SU-DHL-6 (cell line): ENCODE measurements around the gene OXNAD1.

Experiments used
- H2AFZ ChIP-seq: fragments of 200-600 bp; sonication (generic); 2 replicates; pipeline ENCODE4 v1.6.1; 2014; ENCODE audit warnings: low read depth, mild to moderate bottlenecking, moderate library complexity, mixed read lengths, antibody characterized with exemption, low read length; ENCODE audit not compliant: severe bottlenecking
- H3F3A ChIP-seq: fragments of 200-600 bp; shearing (Covaris generic); 2 replicates; pipeline ENCODE4 v1.6.0; 2016; ENCODE audit warnings: antibody characterized with exemption, mild to moderate bottlenecking; ENCODE audit not compliant: insufficient read depth
- H3K27ac ChIP-seq: fragments of 200-600 bp; sonication (generic); 2 replicates; pipeline ENCODE4 v1.5.1; 2016; ENCODE audit warnings: low read depth, mild to moderate bottlenecking, low read length, moderate library complexity, mixed read lengths
- H3K27me3 ChIP-seq: fragments of 200-600 bp; sonication (generic), shearing (Covaris generic); 2 replicates; pipeline ENCODE4 v1.6.0; 2014; ENCODE audit warnings: mild to moderate bottlenecking, low read length
- H3K36me3 ChIP-seq: fragments of 200-600 bp; sonication (generic); 2 replicates; pipeline ENCODE4 v1.6.1; 2014; ENCODE audit warnings: mild to moderate bottlenecking, low read length, mixed read lengths
- H3K4me2 ChIP-seq: fragments of 300-600, 200-600 bp; shearing (Covaris generic), sonication (generic); 2 replicates; pipeline ENCODE4 v1.6.0; 2014; ENCODE audit warnings: low read length, low read depth, mild to moderate bottlenecking; ENCODE audit not compliant: poor library complexity, severe bottlenecking
- H3K4me3 ChIP-seq: fragments of 200-600 bp; sonication (generic); 2 replicates; pipeline ENCODE4 v1.5.1; 2014; ENCODE audit warnings: antibody characterized with exemption, low read length, mild to moderate bottlenecking, mixed read lengths; ENCODE audit not compliant: insufficient read depth, poor library complexity, severe bottlenecking
- H3K79me2 ChIP-seq: fragments of 200-600 bp; sonication (generic); 2 replicates; pipeline ENCODE4 v1.6.1; 2014; ENCODE audit warnings: mild to moderate bottlenecking, low read length, moderate library complexity; ENCODE audit not compliant: insufficient read depth
- H3K9ac ChIP-seq: fragments of 200-600 bp; sonication (generic); 2 replicates; pipeline ENCODE4 v1.7.0; 2014; ENCODE audit warnings: mild to moderate bottlenecking, low read length
- H3K9me2 ChIP-seq: fragments of 200-600 bp; sonication (generic); replicated peaks from 2 replicates; pipeline ENCODE4 v1.6.1; 2014; ENCODE audit warnings: low read length; ENCODE audit not compliant: insufficient read depth
- H3K9me3 ChIP-seq: fragments of 200-600 bp; sonication (generic); 2 replicates; pipeline ENCODE4 v1.6.1; 2014; ENCODE audit warnings: low read length, mixed read lengths; ENCODE audit not compliant: insufficient read depth
- H4K20me1 ChIP-seq: fragments of 200-600 bp; sonication (generic); 2 replicates; pipeline ENCODE4 v1.6.1; 2014; ENCODE audit warnings: low read depth, mild to moderate bottlenecking, antibody characterized with exemption, low read length, moderate library complexity, mixed read lengths
- CTCF ChIP-seq: fragments of 200-600 bp; sonication (generic); IDR thresholded peaks from one replicate; pipeline ENCODE4 v1.5.1; 2017; ENCODE audit warnings: antibody characterized with exemption, mild to moderate bottlenecking, low read length, moderate library complexity; ENCODE audit not compliant: insufficient read depth, poor library complexity, severe bottlenecking
- EZH2phosphoT487 ChIP-seq: fragments of 200-600 bp; sonication (generic), shearing (Covaris generic); conservative IDR thresholded peaks from 2 replicates; pipeline ENCODE4 v1.6.1; 2018; ENCODE audit warnings: mild to moderate bottlenecking, antibody characterized with exemption, low read length, moderate library complexity, mixed read lengths

The OXNAD1 gene

GRCh38 chr3:16290007-16290826 is 25.2 kb downstream of the OXNAD1 start:
- Histone ChIP-seq H3F3A (no peaks in the 10 kb centered on the region), H2AFZ (no peak overlapping the region), H3K4me2 (no peak overlapping the region), H3K4me3 (no peak overlapping the region), H3K27ac (peak overlapping the region; percentile 27; the same call in 1 of the 2 replicates), H3K9me2 (no peaks in the 10 kb centered on the region), H3K27me3 (no peaks in the 10 kb centered on the region), H3K79me2 (no peaks in the 10 kb centered on the region), H3K9me3 (peaks cover 6% of the 10 kb centered on the region; the same call in 1 of the 2 replicates), H3K36me3 (peaks cover 15% of the 10 kb centered on the region), H4K20me1 (no peaks in the 10 kb centered on the region), H3K9ac (no peak overlapping the region)
- TF ChIP-seq EZH2phosphoT487: no peak
- TF ChIP-seq CTCF: peak; percentile 85

GRCh38 chr3:16290827-16291196 is 25.8 kb downstream of the OXNAD1 start:
- peak overlapping the region; percentile 27; the same call in 1 of the 2 replicates for H3K27ac ChIP-seq

GRCh38 chr3:16294844-16295243 is 29.8 kb downstream of the OXNAD1 start:
- Histone ChIP-seq H3F3A (peaks cover 3% of the 10 kb centered on the region; the same call in 1 of the 2 replicates), H3K4me3 (no peak overlapping the region), H3K79me2 (no peaks in the 10 kb centered on the region), H3K36me3 (peaks cover 35% of the 10 kb centered on the region), H4K20me1 (no peaks in the 10 kb centered on the region), H3K9ac (no peak overlapping the region), H3K4me2 (no peak overlapping the region), H3K27ac (no peak overlapping the region), H2AFZ (no peak overlapping the region), H3K9me2 (no peaks in the 10 kb centered on the region), H3K9me3 (peaks cover 6% of the 10 kb centered on the region; the same call in 1 of the 2 replicates), H3K27me3 (no peaks in the 10 kb centered on the region)
- TF ChIP-seq CTCF: no peak
- TF ChIP-seq EZH2phosphoT487: no peak

More at GRCh38 chr3:16290827-16291196, 25.8 kb downstream of the OXNAD1 start:
- Histone ChIP-seq H2AFZ (no peak overlapping the region), H3K9me2 (no peaks in the 10 kb centered on the region), H3K36me3 (peaks cover 20% of the 10 kb centered on the region), H3K4me2 (peak overlapping the region; percentile 17), H3F3A (no peaks in the 10 kb centered on the region), H4K20me1 (no peaks in the 10 kb centered on the region), H3K79me2 (no peaks in the 10 kb centered on the region), H3K4me3 (no peak overlapping the region), H3K27me3 (no peaks in the 10 kb centered on the region), H3K9ac (no peak overlapping the region), H3K9me3 (peaks cover 6% of the 10 kb centered on the region; the same call in 1 of the 2 replicates)
- TF ChIP-seq EZH2phosphoT487 (no peak), CTCF (no peak)
